Middle frontal gyrus (tissue), 1 donor: ENCODE results near the gene CCDC91.
"Not testable (repeated sequence)": the region's sequence is repeated elsewhere in the genome, so short reads cannot be mapped to it uniquely, and the experiment has no call there.

ENCODE experiments used
- DNase-seq: peaks from one replicate; pipeline ENCODE4 v3.0.0-alpha.2; 2015; ENCODE audit warnings: low spot score; ENCODE audit errors: extremely low spot score

Gene CCDC91

DNA sequence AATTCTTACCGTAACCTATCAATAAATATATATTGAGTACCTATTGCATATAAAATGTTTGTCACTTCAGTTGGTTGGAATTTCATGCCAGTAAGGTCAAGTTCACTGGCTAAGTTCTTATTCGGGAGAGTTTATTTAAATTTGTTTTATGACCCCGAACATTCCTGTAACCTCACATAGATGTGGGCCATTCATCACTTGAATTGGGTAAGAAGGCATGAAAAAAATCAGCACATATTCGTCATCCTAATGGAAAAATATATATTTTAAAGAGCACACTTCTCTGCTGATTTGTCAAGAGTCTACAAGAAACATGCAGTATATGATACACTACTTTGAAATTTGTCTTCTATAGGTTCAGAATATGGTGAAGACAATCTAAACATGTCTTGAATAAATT is 263.4 kb downstream of the CCDC91 start:
- no peak for DNase-seq

DNA sequence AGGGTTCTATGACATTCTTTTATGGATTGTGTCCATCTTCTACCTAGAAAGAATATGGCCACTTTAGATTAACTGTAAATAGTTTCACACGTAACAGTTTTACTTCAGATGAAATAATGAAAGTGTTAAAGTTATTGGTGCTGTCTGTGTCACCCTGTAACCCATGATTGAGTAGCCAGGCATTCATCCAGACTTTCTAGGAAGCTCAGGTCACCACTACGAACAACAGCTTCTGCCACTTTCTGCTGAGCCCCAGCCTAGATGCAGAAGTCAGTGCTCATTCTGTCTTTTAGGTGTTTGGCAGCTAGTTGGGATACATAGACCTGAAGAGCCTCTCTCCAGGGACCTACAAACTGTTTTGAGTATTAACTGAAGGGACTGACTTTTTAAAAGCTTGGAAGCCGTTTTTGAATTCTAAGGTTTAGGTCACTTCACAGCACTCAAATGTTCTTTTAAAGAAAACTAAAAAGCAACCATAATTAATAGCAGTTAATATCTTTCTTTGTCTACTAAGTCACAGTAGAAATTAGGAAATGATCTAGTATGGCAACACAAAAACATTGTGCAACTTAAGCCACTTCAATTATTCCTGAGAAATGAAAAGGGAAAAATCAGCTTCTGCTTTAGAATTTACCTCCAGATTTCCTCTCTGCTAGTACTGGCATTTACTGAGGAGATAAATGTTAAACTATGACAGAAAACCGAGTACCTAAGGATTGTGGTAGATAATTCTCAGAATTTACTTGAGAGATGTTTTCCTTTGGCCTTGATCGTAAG is 266.9 kb downstream of the CCDC91 start:
- no peak for DNase-seq

DNA sequence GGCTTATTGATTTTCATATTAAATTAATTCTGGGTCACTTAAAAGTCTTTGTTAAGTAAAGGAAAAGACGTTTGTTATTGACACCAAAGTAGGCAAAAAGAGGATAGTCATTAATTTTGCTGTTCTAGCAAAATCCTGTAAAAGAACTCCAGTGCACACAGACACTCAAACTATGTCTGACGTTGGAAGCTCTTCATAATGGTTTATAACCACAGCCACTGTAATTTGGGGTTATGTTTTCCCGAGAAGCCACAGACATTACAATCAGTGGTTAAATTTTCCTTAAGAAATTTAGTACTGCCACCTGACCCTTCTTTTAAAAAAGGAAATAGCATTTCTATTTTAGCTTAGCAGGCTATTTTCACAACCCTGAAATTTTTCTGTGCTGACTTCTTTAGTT is 267.5 kb downstream of the CCDC91 start:
- DNase-seq, result no peak

DNA sequence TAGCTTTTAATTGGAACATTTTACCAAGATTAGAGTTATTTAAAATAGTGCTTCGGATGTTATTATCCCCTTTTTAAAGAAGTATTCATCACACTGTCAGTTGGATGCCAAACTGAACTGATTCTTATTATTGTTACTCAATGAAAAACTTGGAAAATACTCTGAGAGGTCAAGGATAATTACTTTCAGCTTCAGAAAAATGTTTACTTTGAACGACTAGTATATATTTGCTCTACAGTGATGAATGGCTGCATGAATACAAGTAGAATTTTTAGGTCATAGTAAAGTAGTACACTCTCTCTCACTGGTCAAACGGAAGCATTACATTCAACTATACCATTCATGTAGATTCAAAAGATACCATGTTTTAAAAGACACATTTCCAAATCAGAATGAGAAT is 269.2 kb downstream of the CCDC91 start:
- DNase-seq, result no peak

DNA sequence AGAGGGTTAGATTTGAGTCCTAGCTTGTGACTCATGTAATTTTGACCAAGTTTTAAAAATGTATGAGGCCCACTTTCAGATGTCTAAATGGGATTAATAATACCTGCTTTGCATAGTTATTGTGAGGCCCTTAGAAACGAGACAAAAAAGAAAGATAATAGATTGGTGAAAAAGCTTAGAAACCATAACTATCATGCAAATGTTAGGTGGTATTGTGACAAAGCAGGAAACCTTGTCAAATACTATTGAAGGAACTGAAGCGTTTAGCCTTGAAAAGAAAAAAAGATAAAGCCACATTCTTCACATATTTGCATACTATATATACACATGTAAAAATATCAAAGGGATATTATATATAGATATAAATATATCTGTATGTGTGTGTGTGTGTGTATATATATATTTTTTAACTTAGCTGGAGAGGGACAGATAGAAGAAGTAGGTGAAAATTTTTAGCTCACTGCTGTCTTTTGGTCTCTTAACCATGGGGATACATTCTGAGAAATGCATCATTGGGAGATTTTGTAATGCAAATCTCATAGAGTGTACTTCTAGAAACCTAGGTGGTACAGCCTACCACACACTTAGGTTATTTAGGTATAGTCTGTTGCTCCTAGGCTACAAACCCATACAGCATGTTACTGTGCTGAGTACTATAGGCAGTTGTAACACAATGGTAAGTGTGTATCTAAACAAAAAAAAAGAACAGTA is 270.3 kb downstream of the CCDC91 start:
- no peak for DNase-seq

DNA sequence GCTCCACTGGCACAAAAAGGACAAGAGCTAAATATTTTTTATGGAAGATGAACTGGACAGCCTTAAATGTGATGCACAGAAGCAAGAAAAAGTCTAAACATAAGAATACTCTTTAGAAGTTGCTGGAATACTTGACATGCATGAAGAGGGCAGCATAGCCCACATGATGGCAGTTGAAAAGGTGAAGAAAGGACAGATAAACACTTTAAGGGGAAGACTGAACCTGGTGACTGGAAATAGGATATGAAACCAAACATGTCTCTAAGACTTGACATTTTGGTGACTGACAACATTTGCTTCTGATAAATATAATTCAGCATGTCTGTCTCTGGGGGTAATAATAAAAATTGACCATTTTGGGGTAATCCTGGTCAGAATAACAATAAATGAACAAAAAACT is 273.1 kb downstream of the CCDC91 start:
- no peak for DNase-seq

DNA sequence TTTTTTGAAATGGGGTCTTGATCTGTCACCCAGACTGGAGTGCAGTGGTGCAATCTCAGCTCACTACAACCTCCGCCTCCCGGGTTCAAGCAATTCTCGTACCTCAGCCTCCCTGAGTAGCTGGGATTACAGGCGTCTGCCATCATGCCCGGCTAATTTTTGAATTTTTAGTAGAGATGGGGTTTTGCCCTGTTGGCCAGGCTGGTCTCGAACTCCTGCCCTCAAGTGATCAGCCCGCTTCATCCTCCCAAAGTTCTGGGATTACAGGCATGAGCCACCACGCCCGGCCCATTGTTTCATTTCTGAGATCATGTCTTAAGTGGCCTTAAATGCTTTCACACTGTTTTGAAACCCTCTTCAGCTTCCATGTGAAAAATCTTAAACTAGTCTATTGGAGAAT is 281.5 kb downstream of the CCDC91 start:
- not testable (repeated sequence) for DNase-seq

DNA sequence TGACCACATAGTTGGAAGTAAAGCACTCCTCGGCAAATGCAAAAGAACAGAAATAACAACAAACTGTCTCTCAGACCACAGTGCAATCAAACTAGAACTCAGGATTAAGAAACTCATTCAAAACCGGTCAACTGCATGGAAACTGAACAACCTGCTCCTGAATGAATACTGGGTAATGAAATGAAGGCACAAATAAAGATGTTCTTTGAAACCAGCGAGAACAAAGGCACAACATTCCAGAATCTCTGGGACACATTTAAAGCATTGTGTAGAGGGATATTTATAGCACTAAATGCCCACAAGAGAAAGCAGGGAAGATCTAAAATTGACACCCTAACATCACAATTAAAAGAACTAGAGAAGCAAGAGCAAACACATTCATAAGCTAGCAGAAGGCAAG is 285.9 kb downstream of the CCDC91 start:
- not testable (repeated sequence) for DNase-seq

DNA sequence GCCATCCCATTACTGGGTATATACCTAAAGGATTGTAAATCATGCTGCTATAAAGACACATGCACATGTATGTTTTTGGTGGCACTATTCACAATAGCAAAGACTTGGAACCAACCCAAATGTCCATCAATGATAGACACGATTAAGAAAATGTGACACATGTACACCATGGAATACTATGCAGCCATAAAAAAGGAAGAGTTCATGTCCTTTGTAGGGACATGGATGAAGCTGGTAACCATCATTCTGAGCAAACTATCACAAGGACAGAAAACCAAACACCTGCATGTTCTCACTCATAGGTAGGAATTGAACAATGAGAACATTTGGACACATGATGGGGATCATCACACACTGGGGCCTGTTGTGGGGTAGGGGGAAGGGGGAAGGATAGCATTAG is 288.8 kb downstream of the CCDC91 start:
- not testable (repeated sequence) for DNase-seq

DNA sequence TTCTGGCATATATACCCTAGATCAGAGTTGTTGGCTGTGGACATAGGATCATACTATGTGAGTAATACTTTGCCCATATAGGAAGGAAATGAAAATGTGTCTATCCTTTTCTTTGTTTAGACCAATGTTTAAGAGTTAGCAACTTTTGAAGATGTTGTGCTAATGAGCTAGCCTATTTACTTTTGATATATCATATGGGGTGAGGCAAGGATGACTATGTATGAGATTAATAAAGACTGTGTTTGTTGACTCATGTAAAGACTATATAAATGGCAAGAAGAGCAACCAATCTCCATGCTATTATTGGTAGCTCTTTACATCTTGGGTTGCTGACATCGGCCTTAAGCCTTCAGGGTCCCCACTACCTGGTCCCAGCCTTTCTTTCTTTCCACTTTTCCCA is 289.4 kb downstream of the CCDC91 start:
- DNase-seq, result no peak

DNA sequence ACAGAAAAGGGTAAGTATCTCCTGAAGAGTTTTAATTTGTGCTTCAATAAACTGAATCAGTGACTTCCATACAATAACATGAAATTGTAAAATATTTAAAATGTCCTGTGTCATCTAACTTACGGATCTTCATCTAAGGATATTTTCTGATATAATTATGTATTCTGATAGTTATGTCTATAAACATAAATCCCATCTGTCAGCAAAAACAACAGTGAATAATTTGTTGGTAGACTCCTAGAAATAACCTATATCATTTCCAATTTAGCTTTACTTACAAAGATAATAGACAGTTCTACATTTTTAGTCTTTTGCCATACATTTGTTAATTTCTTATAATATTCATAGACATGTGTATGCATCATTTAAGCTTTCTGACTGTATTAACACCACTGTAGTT is 293.9 kb downstream of the CCDC91 start:
- DNase-seq, result no peak

DNA sequence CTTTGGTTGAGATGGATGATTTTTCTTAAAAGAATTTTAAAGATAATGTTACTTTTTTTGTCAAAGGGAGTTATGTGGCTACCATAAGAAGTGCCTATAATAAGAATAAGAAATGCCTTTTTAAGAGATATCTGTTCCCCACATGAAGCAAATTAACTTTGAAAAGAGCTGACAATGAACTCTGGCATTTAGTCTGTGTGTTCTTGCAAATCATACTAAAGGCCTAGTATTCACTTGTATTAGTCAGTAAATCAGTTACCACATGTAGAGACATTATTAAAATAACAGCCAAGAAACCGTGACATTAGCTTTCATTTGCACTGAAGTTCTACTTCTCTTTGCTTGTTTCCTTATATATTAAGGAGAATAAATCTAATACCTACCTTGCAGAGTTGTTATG is 296.3 kb downstream of the CCDC91 start:
- DNase-seq, result no peak

DNA sequence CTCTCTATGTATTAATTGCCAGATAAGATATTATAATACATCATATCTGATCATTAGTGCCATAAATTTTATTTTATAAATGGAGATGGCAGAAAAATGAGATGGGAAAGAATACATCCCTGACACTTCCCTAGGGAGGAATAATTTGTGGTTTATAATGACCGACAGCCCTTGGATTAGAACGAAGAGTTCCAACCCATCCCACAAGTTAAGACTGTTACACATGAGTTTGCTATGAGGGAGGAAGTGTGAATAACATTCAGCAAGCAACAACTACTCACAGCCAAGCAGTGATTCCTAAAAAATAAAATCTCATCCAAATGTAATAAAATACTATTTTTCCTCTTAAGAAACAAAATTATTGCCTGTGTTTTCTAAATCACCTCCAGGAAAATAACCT is 299.0 kb downstream of the CCDC91 start:
- DNase-seq, result no peak

DNA sequence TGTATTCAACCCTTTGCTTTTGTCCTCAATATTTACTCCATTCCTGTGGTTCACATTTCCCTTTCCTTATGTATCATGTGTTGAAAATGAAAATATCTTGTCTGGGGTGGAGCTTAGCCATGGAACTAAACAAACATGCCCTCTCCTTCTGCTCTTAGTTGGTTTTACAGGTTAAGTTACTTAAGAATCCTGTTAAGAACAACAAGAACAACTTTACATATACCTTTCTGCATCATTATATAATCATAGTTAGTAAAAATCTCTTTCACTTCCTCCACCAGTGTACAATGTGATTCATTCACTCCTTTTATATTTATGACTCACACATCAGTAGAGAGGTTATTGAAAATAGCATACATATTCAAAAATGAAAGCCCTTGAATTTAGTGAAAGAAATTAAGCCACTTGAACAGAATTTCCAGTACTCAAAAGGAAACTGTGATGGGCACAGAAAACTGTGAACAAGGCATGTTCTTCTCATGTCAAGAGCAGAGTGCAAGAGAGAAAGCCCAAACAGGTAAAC is 307.7 kb downstream of the CCDC91 start:
- DNase-seq, result no peak

DNA sequence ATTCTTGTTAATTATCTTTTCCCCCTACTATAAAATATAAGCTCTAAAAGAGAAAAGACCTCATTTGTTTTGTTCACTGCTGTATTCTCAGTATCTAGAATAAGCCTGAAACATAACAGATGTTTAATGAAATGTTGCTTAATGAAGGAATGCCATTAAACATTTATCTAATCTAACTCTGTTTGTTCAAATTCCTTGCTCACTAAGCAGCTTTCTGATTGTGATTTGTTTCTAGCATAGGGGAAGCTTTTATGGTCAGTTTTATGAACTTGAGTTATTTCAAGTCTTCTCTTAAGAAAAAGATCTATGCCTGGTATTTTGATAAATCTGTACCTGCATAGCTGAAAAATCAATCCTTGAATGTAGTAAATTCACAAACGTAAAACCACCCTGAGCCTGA is 308.6 kb downstream of the CCDC91 start:
- DNase-seq, result no peak

DNA sequence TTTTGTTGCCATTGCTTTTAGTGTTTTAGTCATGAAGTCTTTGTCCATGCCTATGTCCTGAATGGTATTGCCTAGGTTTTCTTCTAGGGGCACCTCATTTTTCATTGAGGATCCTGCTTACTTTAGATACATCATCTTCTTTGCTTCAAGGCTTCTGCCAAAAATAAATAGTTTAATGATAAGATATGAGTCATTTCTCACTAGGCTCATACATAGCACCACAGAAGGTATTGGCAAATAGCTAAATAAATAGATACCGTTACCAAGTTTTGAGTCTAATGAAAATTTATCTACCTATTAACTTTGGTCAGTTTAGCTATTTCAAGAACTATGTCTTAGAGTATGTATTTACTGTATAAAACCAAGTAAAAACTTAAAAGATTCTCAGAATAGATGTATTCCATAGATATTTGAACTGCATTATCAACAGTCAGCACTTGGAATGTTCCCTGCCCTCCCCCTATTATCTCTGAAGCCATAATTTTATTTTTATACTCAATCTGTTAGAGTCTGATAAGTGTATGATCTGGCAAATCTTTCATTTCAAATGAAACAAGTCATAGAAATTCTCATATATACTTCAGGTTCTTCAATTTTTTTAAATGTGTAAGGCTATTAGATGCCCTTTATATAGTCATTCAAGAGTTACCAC is 310.2 kb downstream of the CCDC91 start:
- DNase-seq, result no peak

DNA sequence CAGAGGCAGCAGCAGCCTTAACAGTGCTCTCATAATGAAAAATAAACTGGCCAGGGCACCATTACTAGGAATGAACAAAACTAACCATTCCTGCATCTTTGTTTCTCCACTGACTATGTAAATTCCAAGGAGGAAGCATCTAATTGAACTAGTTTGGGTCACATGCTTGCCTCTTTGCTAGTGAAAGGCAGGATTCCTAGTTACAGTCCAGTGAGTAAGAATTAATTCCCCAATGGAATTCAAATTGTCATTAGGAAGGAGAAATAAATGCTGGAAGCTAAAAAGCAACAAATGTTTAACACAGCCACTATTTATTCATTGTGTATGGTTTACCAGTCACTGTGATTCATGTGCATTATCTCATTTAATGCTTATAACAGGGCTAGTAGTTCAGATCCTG is 316.0 kb downstream of the CCDC91 start:
- no peak for DNase-seq

DNA sequence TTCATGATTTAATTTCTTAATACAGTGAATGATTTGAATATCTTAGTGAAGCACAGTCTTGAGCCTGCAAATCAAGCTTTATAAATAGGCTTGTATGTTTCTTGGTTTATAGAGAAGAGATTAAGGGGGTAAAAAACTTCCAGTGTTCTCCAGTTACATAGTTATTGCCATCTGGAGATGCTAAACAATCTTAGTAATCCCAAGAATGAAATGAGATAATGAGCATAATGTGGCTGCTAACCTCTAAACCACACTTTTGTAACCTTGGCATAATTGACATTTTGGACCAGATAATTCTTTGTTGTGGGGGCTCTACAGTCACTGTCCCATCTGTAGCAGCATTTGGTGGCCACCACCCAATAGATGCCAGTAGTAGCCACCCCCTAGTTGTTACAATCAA is 316.8 kb downstream of the CCDC91 start:
- no peak for DNase-seq

DNA sequence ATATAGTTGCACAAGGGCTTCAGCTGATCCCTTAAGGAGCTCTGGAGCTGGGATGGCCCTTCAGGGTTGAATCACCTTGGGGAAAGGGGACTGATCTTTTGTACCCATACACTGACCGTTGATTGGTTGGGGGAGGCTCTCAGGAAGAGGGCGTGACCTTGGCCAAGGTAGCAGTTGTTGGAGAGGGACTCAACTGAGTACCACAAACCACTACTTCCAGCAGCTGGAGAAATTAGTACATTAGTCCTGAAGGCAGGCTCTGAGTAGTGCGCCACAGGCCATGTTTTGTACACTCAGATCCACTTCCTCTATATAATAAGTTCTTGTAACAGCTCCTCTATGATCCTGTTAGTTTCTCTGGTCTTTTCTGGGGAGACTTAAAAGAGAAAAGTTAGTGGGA is 317.6 kb downstream of the CCDC91 start:
- no peak for DNase-seq

DNA sequence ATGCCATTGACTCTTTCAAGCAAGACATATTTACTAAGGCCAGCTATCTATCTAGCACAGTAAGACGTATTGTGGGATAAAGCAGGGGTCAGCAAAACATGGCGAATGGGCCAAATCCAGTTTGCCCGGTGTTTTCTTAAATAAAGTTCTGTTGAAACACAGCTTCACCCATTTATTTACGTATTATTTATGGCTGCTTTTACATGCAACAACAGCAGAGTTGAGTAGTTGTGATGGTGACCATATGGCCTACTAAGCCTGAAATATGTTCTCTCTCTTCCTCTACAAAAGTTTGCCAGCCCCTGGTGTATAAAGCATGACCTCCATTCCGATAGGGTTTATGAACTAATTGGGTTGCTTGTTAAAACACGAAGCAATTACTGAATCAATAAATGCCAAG is 322.1 kb downstream of the CCDC91 start:
- no peak for DNase-seq

DNA sequence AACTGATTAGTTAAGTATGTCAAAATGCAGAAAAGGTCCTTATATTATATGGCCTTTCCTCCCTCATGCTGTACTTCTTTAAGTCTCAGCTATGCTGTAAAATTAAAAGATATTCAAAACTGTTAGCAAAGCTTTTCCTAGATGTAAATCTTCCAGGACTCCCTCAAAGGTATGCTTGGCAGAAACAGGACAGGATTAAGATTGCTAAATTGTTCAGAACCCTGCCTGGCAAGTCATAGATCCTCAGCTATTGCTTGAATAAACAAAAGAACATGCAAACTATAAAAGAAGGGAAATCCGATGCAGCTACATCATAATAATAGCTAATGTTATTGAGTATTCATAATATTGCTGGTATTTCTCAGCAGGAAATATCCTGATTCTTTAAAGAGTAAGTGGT is 322.6 kb downstream of the CCDC91 start:
- DNase-seq, result no peak

DNA sequence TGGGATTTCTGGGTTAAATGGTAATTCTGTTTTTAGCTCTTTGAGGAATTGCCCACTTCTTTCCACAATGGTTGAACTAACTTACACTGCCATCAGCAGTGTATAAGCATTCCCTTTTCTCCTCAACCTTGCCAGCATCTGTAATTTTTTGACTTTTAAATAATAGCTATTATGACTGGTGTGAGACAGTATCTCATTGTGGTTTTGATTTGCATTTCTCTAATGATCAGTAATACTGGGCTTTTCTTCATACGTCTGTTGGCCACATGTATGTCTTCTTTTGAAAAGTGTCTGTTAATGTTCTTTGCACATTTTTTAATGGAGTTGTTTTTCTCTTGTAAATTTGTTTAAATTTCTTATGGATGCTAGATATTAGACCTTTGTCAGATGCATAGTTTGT is 323.7 kb downstream of the CCDC91 start:
- DNase-seq, result no peak
